ENCODE results near the gene LAMA2.

GRCh38 chr6:128954308-128955043 is 71.5 kb downstream of the LAMA2 start:
- TF ChIP-seq BHLHE40 (IDR thresholded peaks at IDR 0.05; ENCODE audit: borderline replicate concordance) (no peak), NFRKB (IDR thresholded peaks at IDR 0.05) (no peak), FOXA1 (IDR thresholded peaks at IDR 0.05) (no peak), SP1 (IDR thresholded peaks at IDR 0.05) (no peak), FOXM1 (IDR thresholded peaks at IDR 0.05; ENCODE audit: borderline replicate concordance) (no peak), ARNT (IDR thresholded peaks at IDR 0.05) (no peak), TARDBP (IDR thresholded peaks at IDR 0.05) (no peak), ELF4 (IDR thresholded peaks at IDR 0.05) (no peak), PKNOX1 (IDR thresholded peaks at IDR 0.05) (no peak), CTBP1 (IDR thresholded peaks at IDR 0.05; ENCODE audit: borderline replicate concordance) (no peak), SUZ12 (IDR thresholded peaks at IDR 0.05) (no peak)
